T-helper 22 cell (primary cell): ENCODE data around the gene SOX13.
"Not testable (repeated sequence)": the region's sequence is repeated elsewhere in the genome, so short reads cannot be mapped to it uniquely, and the experiment has no call there.

Experiments
- DNase-seq: peaks from one replicate; pipeline ENCODE4 v3.0.0-alpha.2; 2020; ENCODE audit warnings: low read depth

Gene SOX13

GRCh38 chr1:204072931-204073836 lies at the start of gene SOX13:
Gene SOX13, plus strand, starts transcription at chr1:204073115. Its CDS starts 39,801 bp downstream, at chr1:204112916.
- no peak for DNase-seq

GRCh38 chr1:204025917-204026707 lies 46.8 kb upstream of the SOX13 start:
- DNase-seq, result no peak

GRCh38 chr1:204027446-204027845 lies 45.5 kb upstream of the SOX13 start:
- no peak for DNase-seq

GRCh38 chr1:204029016-204029415 lies 43.9 kb upstream of the SOX13 start:
- DNase-seq, result no peak

GRCh38 chr1:204031098-204031710 lies 41.7 kb upstream of the SOX13 start:
- DNase-seq, result no peak

GRCh38 chr1:204032642-204033235 lies 40.2 kb upstream of the SOX13 start:
- DNase-seq, result no peak

- no peak for DNase-seq
Observed at GRCh38 chr1:204033306-204033705, 39.6 kb upstream of the SOX13 start.

GRCh38 chr1:204036882-204037655 lies 35.8 kb upstream of the SOX13 start:
- no peak for DNase-seq

- no peak for DNase-seq
Observed at GRCh38 chr1:204041232-204041767, 31.6 kb upstream of the SOX13 start.

GRCh38 chr1:204041803-204042505 lies 31.0 kb upstream of the SOX13 start:
- no peak for DNase-seq

GRCh38 chr1:204042516-204042915 lies 30.4 kb upstream of the SOX13 start:
- no peak for DNase-seq

GRCh38 chr1:204043680-204044079 lies 29.2 kb upstream of the SOX13 start:
- no peak for DNase-seq

GRCh38 chr1:204044448-204044847 lies 28.5 kb upstream of the SOX13 start:
- no peak for DNase-seq

GRCh38 chr1:204045430-204045829 lies 27.5 kb upstream of the SOX13 start:
- no peak for DNase-seq

GRCh38 chr1:204046346-204046745 lies 26.6 kb upstream of the SOX13 start:
- DNase-seq, result no peak

GRCh38 chr1:204048796-204049195 lies 24.1 kb upstream of the SOX13 start:
- not testable (repeated sequence) for DNase-seq

- DNase-seq, result no peak
Observed at GRCh38 chr1:204051258-204051657, 21.7 kb upstream of the SOX13 start.

- DNase-seq, result no peak
Observed at GRCh38 chr1:204051718-204052117, 21.2 kb upstream of the SOX13 start.

- no peak for DNase-seq
Observed at GRCh38 chr1:204053893-204054292, 19.0 kb upstream of the SOX13 start.

GRCh38 chr1:204059970-204060369 lies 12.9 kb upstream of the SOX13 start:
- no peak for DNase-seq
